Measurements from ENCODE around the gene ZC3H10. TPM values are rescaled to one million over a fixed set of nuclear protein-coding genes. Genes with fewer than 3 reads are reported as not detected.

ZC3H10 gene
- polyA plus RNA-seq, 1 donor from 2014 or later: 6.7 TPM

- Histone ChIP-seq H3K27ac (ENCODE audit: low read length) (no peak overlapping the region), H3K9ac (ENCODE audit: low read length) (no peak overlapping the region), H3K4me2 (ENCODE audit: low read length) (no peak overlapping the region), H4K20me1 (ENCODE audit: insufficient read depth) (no peaks in the 10 kb centered on the region), H3K79me2 (replicated peaks; ENCODE audit: insufficient read depth, low read length) (peaks cover 24% of the 10 kb centered on the region), H3K4me3 (ENCODE audit: low read length) (no peak overlapping the region), H3K36me3 (ENCODE audit: insufficient read depth, low read length) (no peaks in the 10 kb centered on the region), H3F3A (ENCODE audit: insufficient read depth, low read length, poor library complexity, severe bottlenecking) (no peaks in the 10 kb centered on the region), H3K27me3 (ENCODE audit: insufficient read depth, low read depth, low read length) (no peaks in the 10 kb centered on the region), H3K9me2 (ENCODE audit: insufficient read depth, low read length) (no peaks in the 10 kb centered on the region), H2AFZ (ENCODE audit: low read depth, low read length) (no peak overlapping the region), H3K9me3 (ENCODE audit: low read length) (no peaks in the 10 kb centered on the region)
- TF ChIP-seq REST (IDR thresholded peaks at IDR 0.05; ENCODE audit: borderline replicate concordance): no peak
- no peak for TF ChIP-seq CTCF (IDR thresholded peaks at IDR 0.05; ENCODE audit: poor library complexity, severe bottlenecking)
- no peak for TF ChIP-seq SMC3 (conservative IDR thresholded peaks at IDR 0.05; ENCODE audit: poor library complexity)
- no peak for TF ChIP-seq POLR2AphosphoS5 (IDR thresholded peaks at IDR 0.05)
- TF ChIP-seq EP300 (conservative IDR thresholded peaks at IDR 0.05; ENCODE audit: poor library complexity, severe bottlenecking): no peak
- no peak for TF ChIP-seq RAD21 (conservative IDR thresholded peaks at IDR 0.05)
- no peak for TF ChIP-seq MXI1 (conservative IDR thresholded peaks at IDR 0.05; ENCODE audit: poor library complexity, severe bottlenecking)
- no peak for TF ChIP-seq EZH2 (IDR thresholded peaks at IDR 0.05; ENCODE audit: borderline replicate concordance, insufficient read depth, low read length, poor library complexity, severe bottlenecking)
- no peak for TF ChIP-seq TAF1 (IDR thresholded peaks at IDR 0.05; ENCODE audit: low read depth)
Measured at GRCh38 chr12:56107242-56107641, 10.8 kb upstream of the ZC3H10 start.

GRCh38 chr12:56110571-56110970, 7.5 kb upstream of the ZC3H10 start:
- Histone ChIP-seq H3K9me2 (ENCODE audit: insufficient read depth, low read length) (no peaks in the 10 kb centered on the region), H3K4me3 (ENCODE audit: low read length) (no peak overlapping the region), H3K9ac (ENCODE audit: low read length) (no peak overlapping the region), H3K36me3 (ENCODE audit: insufficient read depth, low read length) (no peaks in the 10 kb centered on the region), H3F3A (ENCODE audit: insufficient read depth, low read length, poor library complexity, severe bottlenecking) (no peaks in the 10 kb centered on the region), H2AFZ (ENCODE audit: low read depth, low read length) (no peak overlapping the region), H3K79me2 (replicated peaks; ENCODE audit: insufficient read depth, low read length) (peaks cover 15% of the 10 kb centered on the region), H3K4me2 (ENCODE audit: low read length) (no peak overlapping the region), H3K9me3 (ENCODE audit: low read length) (no peaks in the 10 kb centered on the region), H3K27me3 (ENCODE audit: insufficient read depth, low read depth, low read length) (no peaks in the 10 kb centered on the region), H4K20me1 (ENCODE audit: insufficient read depth) (no peaks in the 10 kb centered on the region), H3K27ac (ENCODE audit: low read length) (no peak overlapping the region)
- no peak for TF ChIP-seq MXI1 (conservative IDR thresholded peaks at IDR 0.05; ENCODE audit: poor library complexity, severe bottlenecking)
- TF ChIP-seq TAF1 (IDR thresholded peaks at IDR 0.05; ENCODE audit: low read depth): no peak
- TF ChIP-seq EZH2 (IDR thresholded peaks at IDR 0.05; ENCODE audit: borderline replicate concordance, insufficient read depth, low read length, poor library complexity, severe bottlenecking): no peak
- TF ChIP-seq SMC3 (conservative IDR thresholded peaks at IDR 0.05; ENCODE audit: poor library complexity): no peak
- TF ChIP-seq EP300 (conservative IDR thresholded peaks at IDR 0.05; ENCODE audit: poor library complexity, severe bottlenecking): no peak
- TF ChIP-seq REST (IDR thresholded peaks at IDR 0.05; ENCODE audit: borderline replicate concordance): no peak
- TF ChIP-seq CTCF (IDR thresholded peaks at IDR 0.05; ENCODE audit: poor library complexity, severe bottlenecking): no peak
- TF ChIP-seq POLR2AphosphoS5 (IDR thresholded peaks at IDR 0.05): no peak
- TF ChIP-seq RAD21 (conservative IDR thresholded peaks at IDR 0.05): no peak

Measured in neural cell (in vitro differentiated cells).